GM21423 (cell line): ENCODE results near the gene CCDC141.
A peak's percentile ranks its signal among the peaks of the same experiment; 100 is the strongest.

Experiments used
- ATAC-seq: cut with Tn5 transposase; IDR thresholded peaks from one replicate; pipeline ENCODE4 v1.9.1; 2021; ENCODE audit warnings: mild to moderate bottlenecking, moderate library complexity; ENCODE audit not compliant: unreplicated experiment

CCDC141 gene

DNA sequence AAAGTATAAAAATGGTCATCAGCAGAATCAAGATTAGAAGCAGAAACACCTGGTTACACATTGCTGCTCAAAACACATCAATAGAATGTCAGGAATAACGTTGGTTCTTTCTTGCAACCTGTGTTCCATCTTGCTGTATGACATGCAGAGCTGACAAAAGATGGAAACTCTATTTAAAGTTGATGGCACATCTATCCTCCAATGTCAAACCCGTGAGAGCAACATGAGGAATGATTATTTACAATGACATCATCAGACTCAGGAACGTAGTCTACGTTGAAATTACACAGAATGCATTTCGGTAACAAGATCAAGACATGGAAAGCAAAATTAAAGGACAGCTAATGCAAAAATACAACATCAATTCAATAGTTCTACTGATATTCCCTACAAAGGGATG is 216.6 kb downstream of the CCDC141 start:
- ATAC-seq: no peak

DNA sequence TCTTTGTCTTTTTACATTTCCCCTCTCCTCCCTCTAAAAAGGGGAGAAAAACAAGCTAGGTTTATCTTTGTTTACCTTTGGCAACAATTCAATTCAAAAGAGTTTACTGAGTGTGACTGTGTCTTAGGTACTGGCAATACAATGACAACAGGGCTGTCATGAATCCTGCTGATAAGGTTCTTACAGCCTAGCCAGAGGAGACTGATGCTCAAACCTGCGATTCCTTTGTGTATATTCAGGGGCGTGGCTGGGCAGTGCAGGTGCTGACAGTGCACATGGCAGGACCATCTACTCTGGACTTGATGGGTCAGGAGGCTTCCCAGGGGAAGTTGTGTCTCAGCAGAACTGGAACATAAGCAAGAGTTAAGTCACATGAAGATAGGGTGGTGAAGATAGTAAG is 219.5 kb downstream of the CCDC141 start:
- ATAC-seq: no peak

GRCh38 chr2:178829981-178830380 is 220.0 kb downstream of the CCDC141 start:
- no peak for ATAC-seq

DNA sequence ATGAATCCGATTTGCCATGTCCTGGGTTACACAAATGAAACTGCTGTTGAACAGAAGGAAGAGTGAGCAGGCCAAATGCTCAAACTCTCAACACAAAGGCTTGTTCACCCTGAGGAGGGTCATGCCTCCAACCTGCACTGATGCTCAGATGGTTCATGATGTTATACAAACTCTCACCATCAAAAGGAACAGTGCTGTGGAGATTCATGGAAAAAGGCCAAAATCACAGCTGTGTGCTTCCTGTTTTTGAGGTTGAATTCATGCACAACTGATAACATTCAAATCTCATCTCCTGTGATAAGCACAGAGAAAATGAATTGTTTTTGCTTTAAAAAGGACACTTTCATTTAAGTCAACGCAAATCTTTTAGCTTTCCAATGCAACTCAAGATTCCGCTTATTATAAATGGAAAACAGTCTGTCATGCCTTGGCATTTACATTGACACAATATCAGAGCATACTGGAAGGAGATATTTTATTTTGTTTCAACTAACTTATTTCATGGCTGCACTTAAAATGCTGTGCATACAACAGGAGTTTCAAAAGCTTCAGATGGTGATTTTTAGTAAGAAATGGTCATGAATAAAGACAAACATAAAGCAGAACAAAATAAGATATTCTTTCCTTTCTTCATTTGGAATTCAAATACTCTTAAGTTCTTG is 220.5 kb downstream of the CCDC141 start:
- no peak for ATAC-seq

- ATAC-seq: no peak
Measured at GRCh38 chr2:178828486-178828881, 221.5 kb downstream of the CCDC141 start.

DNA sequence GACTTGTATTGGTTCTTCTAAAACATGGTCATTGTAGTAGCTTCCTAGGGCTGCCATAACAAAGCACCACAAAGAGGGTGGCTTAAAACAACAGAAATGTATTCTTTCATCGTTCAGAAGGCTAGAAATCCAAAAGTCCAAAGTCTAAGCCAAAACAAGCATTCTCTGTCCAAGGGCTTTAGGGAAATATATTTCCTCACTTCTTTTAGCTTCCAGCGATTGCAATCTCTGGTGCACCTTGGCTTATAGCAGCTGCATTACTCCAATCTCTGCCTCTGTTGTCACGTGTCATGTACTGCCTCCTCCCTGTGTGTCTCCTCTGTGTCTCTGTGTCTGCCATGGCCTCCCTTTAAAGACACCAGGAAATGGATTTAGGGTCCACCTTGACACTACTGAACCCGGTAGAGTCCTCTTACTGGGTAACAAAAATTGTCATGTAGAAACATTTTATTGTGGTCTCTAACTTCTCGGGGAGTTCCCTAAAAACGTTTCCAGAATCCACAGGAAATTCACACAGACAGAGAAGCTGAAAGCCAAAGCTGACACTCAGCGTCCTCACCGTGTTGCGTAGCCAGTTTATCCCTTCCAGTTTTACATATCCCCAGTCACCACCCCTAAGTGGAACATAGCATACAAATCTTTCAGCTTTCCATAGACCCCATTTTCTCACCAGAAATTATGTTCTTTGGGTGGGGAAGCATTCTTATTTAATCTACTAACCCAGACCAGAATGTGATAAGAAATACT is 222.0 kb downstream of the CCDC141 start:
- no peak for ATAC-seq

DNA sequence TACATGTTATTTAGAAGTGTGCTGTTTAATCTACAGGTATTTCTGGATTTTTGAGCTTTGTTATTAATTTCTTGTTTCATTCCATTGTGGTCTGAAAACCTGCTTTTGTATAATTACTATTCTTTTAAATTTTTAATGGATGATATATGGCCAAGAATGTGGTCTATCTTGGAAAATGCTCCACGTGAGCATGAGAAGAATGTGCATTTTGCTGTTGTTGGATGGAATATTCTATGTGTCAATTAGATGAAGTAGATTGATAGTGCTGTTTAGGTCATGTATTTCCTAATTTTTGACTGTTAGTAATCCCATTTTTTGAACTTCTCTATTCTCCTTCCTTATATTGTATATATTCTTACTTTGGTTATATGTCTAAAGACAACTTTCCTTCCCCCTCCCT is 222.8 kb downstream of the CCDC141 start:
- no peak for ATAC-seq

- ATAC-seq: no peak
Measured at GRCh38 chr2:178825183-178825582, 224.8 kb downstream of the CCDC141 start.

DNA sequence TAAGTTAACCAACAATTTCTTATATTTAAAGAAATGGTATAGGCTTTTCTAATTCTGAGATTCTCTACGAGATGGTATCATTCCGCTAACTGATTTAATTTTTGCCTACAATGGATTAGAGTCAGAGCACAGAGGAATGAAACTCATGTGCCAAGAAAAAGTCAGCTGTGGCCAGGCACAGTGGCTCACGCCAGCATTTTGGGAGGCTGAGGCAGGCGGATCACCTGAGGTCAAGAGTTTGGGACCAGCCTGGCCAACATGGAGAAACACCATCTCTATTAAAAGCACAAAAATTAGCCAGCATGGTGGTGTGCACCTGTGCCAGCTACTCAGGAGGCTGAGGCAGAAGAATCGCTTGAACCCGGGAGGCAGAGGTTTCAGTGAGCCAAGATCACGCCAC is 225.8 kb downstream of the CCDC141 start:
- no peak for ATAC-seq

DNA sequence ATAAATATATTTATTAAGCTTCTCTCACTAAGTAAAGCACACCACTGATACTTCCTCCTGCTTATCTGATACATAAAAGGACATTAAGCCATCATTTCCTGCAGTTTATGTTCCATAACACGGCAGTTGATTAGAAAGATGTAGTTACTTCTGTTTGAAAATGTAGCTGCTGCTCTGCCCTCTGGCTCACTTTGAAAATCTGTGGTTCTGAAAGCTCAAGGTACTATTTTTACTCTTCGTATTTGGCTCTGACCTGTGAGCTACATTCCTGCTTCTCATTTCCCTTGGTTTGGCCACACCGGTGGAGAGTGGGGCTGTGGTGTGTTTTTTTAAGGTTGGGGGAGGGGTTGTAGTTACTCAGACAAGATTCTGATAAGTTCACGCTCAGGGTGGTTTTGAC is 229.9 kb downstream of the CCDC141 start:
- peak; percentile 82 for ATAC-seq

- ATAC-seq: no peak
Measured at GRCh38 chr2:178819147-178819875, 230.6 kb downstream of the CCDC141 start.

- no peak for ATAC-seq
Measured at GRCh38 chr2:178811901-178812300, 238.0 kb downstream of the CCDC141 start.

- ATAC-seq: no peak
Measured at GRCh38 chr2:178811045-178811444, 238.9 kb downstream of the CCDC141 start.

DNA sequence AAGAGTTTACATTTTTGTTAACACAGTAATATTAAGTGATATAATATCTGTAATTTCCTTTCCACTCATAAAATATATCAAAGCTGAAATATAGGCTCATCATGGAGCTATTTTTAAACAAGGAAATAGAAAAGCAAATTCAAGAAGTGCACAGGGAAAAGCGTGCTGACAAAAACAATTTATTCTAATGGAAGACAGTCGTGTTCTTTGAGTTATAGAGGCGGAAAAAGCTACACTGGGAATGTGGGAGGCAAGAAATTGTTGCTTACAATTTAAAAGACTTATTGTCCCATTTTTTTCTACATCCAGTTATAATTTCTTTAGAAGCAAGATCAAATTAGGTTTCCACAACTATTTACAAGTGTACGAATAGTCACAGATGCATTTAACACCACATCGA is 239.5 kb downstream of the CCDC141 start:
- no peak for ATAC-seq

GRCh38 chr2:178807227-178808008 is 242.5 kb downstream of the CCDC141 start, which contains the start of gene TTN:
Gene TTN, minus strand, starts transcription at chr2:178807423. Its CDS starts 2,781 bp downstream, at chr2:178804642.
- ATAC-seq: no peak

GRCh38 chr2:178806543-178806942 is 243.4 kb downstream of the CCDC141 start:
- ATAC-seq: no peak

GRCh38 chr2:178805457-178805856 is 244.5 kb downstream of the CCDC141 start:
- ATAC-seq: no peak

- peak; percentile 62 for ATAC-seq
Measured at GRCh38 chr2:178804791-178805190, 245.1 kb downstream of the CCDC141 start.

DNA sequence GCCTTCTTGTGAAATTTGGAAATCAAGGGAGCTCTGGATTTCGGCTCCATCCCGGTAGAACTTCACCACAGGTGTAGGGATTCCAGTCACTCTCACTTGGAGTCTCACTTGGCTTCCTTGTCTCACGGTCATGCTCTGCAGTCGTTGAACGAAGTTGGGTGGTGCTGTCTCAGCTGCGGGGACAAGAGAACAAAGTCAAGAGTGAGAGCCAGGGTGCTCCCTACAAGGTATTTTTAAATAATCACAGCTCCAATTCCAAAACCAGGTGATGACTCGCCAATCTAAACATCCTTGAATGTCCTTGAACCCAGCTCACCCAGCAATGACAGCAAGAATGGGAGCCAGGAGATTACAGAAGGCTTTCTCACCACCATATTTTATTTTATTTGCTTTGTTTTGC is 249.4 kb downstream of the CCDC141 start:
- no peak for ATAC-seq

GRCh38 chr2:178799305-178799704 is 250.6 kb downstream of the CCDC141 start:
- ATAC-seq: no peak

- no peak for ATAC-seq
Measured at GRCh38 chr2:178796079-178796677, 253.8 kb downstream of the CCDC141 start.
